Astrocyte (in vitro differentiated cells and primary cell): ENCODE measurements around the gene USP15. TPM values are rescaled to one million over a fixed set of nuclear protein-coding genes. Genes with fewer than 3 reads are reported as not detected.

Experiments used
- DNase-seq: peaks from one replicate; pipeline ENCODE4 v3.0.0-alpha.2; 2010; ENCODE audit warnings: low read depth
- FAIRE-seq: peaks from 2 replicates; lab custom pipeline; 2011; peaks lifted over from hg19 to GRCh38; lab: Jason Lieb, UNC
- H2AFZ ChIP-seq: 2 replicates; pipeline ENCODE4 v1.6.0; 2012; ENCODE audit warnings: low read depth, low read length, inconsistent platforms
- H3K27ac ChIP-seq: 2 replicates; pipeline ENCODE4 v1.5.1; 2011; ENCODE audit warnings: low read depth, low read length, inconsistent platforms
- H3K27me3 ChIP-seq: 2 replicates; pipeline ENCODE4 v1.6.0; 2011; ENCODE audit warnings: low read length, inconsistent platforms; ENCODE audit not compliant: insufficient read depth
- H3K36me3 ChIP-seq: 2 replicates; pipeline ENCODE4 v1.5.1; 2011; ENCODE audit warnings: low read length, inconsistent platforms; ENCODE audit not compliant: insufficient read depth
- H3K4me1 ChIP-seq: 2 replicates; pipeline ENCODE4 v1.5.1; 2011; ENCODE audit warnings: low read length, inconsistent platforms; ENCODE audit not compliant: insufficient read depth
- H3K4me2 ChIP-seq: 2 replicates; pipeline ENCODE4 v1.6.0; 2012; ENCODE audit warnings: low read length, inconsistent platforms
- H3K4me3 ChIP-seq: 2 replicates; pipeline ENCODE4 v1.5.1; 2011; ENCODE audit warnings: low read depth, mild to moderate bottlenecking, low read length, inconsistent platforms; ENCODE audit not compliant: insufficient read depth
- H3K79me2 ChIP-seq: 2 replicates; pipeline ENCODE4 v1.6.0; 2012; ENCODE audit warnings: mild to moderate bottlenecking, low read length, inconsistent platforms; ENCODE audit not compliant: insufficient read depth
- H3K9ac ChIP-seq: 2 replicates; pipeline ENCODE4 v1.6.0; 2012; ENCODE audit warnings: mild to moderate bottlenecking, low read length, inconsistent platforms
- H3K9me3 ChIP-seq: 2 replicates; pipeline ENCODE4 v1.5.1; 2012; ENCODE audit warnings: low read depth, mild to moderate bottlenecking, low read length, inconsistent platforms; ENCODE audit not compliant: insufficient read depth
- H4K20me1 ChIP-seq: 2 replicates; pipeline ENCODE4 v1.6.0; 2012; ENCODE audit warnings: low read length, inconsistent platforms; ENCODE audit not compliant: insufficient read depth
- H3K27ac Mint-ChIP-seq: one replicate; pipeline ENCODE4 v1.8.0; 2021; ENCODE audit warnings: mild to moderate bottlenecking, mixed read lengths; ENCODE audit not compliant: unreplicated experiment
- H3K27me3 Mint-ChIP-seq: one replicate; pipeline ENCODE4 v1.8.0; 2021; ENCODE audit warnings: low read depth, mixed read lengths; ENCODE audit not compliant: unreplicated experiment
- H3K36me3 Mint-ChIP-seq: one replicate; pipeline ENCODE4 v1.8.0; 2021; ENCODE audit warnings: low read depth, mixed read lengths; ENCODE audit not compliant: unreplicated experiment
- H3K4me1 Mint-ChIP-seq: one replicate; pipeline ENCODE4 v1.8.0; 2021; ENCODE audit warnings: low read depth, mixed read lengths; ENCODE audit not compliant: unreplicated experiment
- H3K4me3 Mint-ChIP-seq: one replicate; pipeline ENCODE4 v1.8.0; 2021; ENCODE audit warnings: mild to moderate bottlenecking, moderate library complexity, mixed read lengths; ENCODE audit not compliant: unreplicated experiment
- H3K9me3 Mint-ChIP-seq: one replicate; pipeline ENCODE4 v1.8.0; 2021; ENCODE audit warnings: mild to moderate bottlenecking, mixed read lengths; ENCODE audit not compliant: unreplicated experiment
- CTCF ChIP-seq: IDR thresholded peaks from 2 replicates; pipeline ENCODE4 v1.5.1; 2011; ENCODE audit warnings: low read depth, mild to moderate bottlenecking, inconsistent platforms, low read length, moderate library complexity; ENCODE audit not compliant: insufficient read depth
- EZH2 ChIP-seq: IDR thresholded peaks from 2 replicates; pipeline ENCODE4 v1.6.1; 2012; ENCODE audit warnings: mild to moderate bottlenecking, low read length, inconsistent platforms; ENCODE audit not compliant: insufficient read depth
- total RNA-seq: library from RNA; stranded (reverse); gene quantifications from 2 replicates; pipeline ENCODE4 v1.2.1, GENCODE V29; 2021

USP15 gene
- total RNA-seq, 1 donor from 2014 or later = 81.9 TPM

- H3K4me3 ChIP-seq = no peak overlapping the region
- H3K9ac ChIP-seq = no peak overlapping the region
- Mint-ChIP-seq H3K4me1 (peaks cover 7% of the 10 kb centered on the region), H3K27me3 (no peaks in the 10 kb centered on the region), H3K4me3 (no peak overlapping the region), H3K9me3 (no peaks in the 10 kb centered on the region), H3K27ac (no peak overlapping the region), H3K36me3 (peaks cover 8% of the 10 kb centered on the region)
- FAIRE-seq (no peak), DNase-seq (no peak)
- no peaks in the 10 kb centered on the region for H3K9me3 ChIP-seq
- H3K79me2 ChIP-seq = no peaks in the 10 kb centered on the region
- no peaks in the 10 kb centered on the region for H3K27me3 ChIP-seq
- H3K36me3 ChIP-seq = peaks cover 7% of the 10 kb centered on the region
- no peaks in the 10 kb centered on the region for H4K20me1 ChIP-seq
- no peak overlapping the region for H2AFZ ChIP-seq
- no peak overlapping the region for H3K4me2 ChIP-seq
- H3K4me1 ChIP-seq = no peaks in the 10 kb centered on the region
- H3K27ac ChIP-seq = no peak overlapping the region
- TF ChIP-seq EZH2 (no peak), CTCF (no peak)
Observed at GRCh38 chr12:62401631-62402030, 141.4 kb downstream of the USP15 start.

GRCh38 chr12:62403031-62403430 lies 142.8 kb downstream of the USP15 start:
- no peak overlapping the region for H3K27ac Mint-ChIP-seq
- Histone ChIP-seq H3K79me2 (no peaks in the 10 kb centered on the region), H3K9me3 (no peaks in the 10 kb centered on the region), H3K4me1 (no peaks in the 10 kb centered on the region), H3K4me3 (no peak overlapping the region), H3K27me3 (no peaks in the 10 kb centered on the region), H3K4me2 (no peak overlapping the region), H4K20me1 (no peaks in the 10 kb centered on the region), H3K9ac (no peak overlapping the region), H3K27ac (no peak overlapping the region), H3K36me3 (peaks cover 7% of the 10 kb centered on the region), H2AFZ (no peak overlapping the region)
- H3K9me3 Mint-ChIP-seq = no peaks in the 10 kb centered on the region
- FAIRE-seq (no peak), DNase-seq (no peak)
- H3K4me3 Mint-ChIP-seq = no peak overlapping the region
- no peaks in the 10 kb centered on the region for H3K27me3 Mint-ChIP-seq
- H3K4me1 Mint-ChIP-seq = peaks cover 7% of the 10 kb centered on the region
- TF ChIP-seq CTCF (no peak), EZH2 (no peak)
- peaks cover 10% of the 10 kb centered on the region for H3K36me3 Mint-ChIP-seq

GRCh38 chr12:62407587-62407986 lies 147.4 kb downstream of the USP15 start:
- H2AFZ ChIP-seq = no peak overlapping the region
- H3K9me3 Mint-ChIP-seq = no peaks in the 10 kb centered on the region
- FAIRE-seq = no peak
- H3K4me1 ChIP-seq = no peaks in the 10 kb centered on the region
- no peak overlapping the region for H3K27ac ChIP-seq
- H3K79me2 ChIP-seq = no peaks in the 10 kb centered on the region
- peaks cover 1% of the 10 kb centered on the region for H3K4me1 Mint-ChIP-seq
- no peak for DNase-seq
- peaks cover 6% of the 10 kb centered on the region for H3K36me3 Mint-ChIP-seq
- H3K36me3 ChIP-seq = peaks cover 8% of the 10 kb centered on the region
- no peak overlapping the region for H3K4me3 ChIP-seq
- no peaks in the 10 kb centered on the region for H3K27me3 ChIP-seq
- no peak overlapping the region for H3K4me3 Mint-ChIP-seq
- H3K27me3 Mint-ChIP-seq = no peaks in the 10 kb centered on the region
- H3K9ac ChIP-seq = no peak overlapping the region
- TF ChIP-seq EZH2 = no peak
- TF ChIP-seq CTCF = no peak
- no peaks in the 10 kb centered on the region for H4K20me1 ChIP-seq
- no peaks in the 10 kb centered on the region for H3K9me3 ChIP-seq
- no peak overlapping the region for H3K4me2 ChIP-seq
- H3K27ac Mint-ChIP-seq = no peak overlapping the region
